ENCODE measurements around the gene AP1AR.
A peak's percentile ranks its signal among the peaks of the same experiment; 100 is the strongest.

AP1AR gene

DNA sequence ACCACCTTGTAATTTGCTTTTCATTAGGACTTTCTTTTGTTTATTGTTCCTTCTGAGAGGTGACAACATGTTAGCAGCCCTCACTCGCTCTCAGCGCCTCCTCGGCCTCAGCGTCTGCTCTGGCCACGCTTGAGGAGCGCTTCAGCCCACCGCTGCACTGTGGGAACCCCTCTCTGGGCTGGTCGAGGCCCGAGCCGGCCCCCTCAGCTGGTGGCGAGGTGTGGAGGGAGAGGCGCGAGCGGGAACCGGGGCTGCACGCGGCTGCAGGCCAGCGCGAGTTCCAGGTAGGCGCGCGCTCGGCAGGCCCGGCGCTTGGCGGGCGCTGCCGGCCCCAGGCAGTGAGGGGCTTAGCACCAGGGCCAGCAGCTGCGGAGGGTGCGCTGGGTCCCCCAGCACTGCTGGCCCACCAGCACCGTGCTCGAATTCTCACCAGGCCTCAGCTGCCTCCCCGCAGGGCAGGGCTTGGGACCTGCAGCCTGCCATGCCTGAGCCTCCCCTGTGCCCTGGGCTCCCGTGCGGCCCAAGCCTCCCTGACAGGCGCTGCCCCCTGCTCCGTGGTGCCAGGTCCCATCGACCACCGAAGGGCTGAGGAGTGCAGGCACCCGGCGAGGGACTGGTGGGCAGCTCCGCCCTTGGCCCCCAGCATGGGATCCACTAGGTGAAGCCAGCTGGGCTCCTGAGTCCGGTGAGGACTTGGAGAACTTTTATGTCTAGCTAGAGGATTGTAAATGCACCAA lies 9.2 kb upstream of the AP1AR start:
- DNase-seq: no peak

DNA sequence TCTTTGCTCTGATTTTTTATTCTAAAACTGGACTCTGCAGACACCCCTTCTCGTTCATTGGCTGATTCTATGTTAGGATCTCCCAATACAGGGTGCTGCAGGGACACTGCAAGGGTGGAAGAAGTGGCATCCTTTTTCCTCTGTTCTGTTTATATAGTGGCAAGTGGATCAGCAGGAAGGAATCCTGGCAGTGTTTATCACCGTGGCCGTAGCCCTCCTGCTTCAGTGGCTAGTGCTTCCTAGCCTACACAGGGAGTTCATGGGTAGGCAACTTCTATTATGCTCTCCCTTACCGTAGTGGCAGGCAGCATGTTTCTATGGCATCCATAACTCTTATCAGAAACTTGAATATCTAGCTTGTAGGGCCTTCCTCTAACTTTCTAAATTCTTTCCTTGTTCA lies 6.4 kb upstream of the AP1AR start:
- no peak for DNase-seq

DNA sequence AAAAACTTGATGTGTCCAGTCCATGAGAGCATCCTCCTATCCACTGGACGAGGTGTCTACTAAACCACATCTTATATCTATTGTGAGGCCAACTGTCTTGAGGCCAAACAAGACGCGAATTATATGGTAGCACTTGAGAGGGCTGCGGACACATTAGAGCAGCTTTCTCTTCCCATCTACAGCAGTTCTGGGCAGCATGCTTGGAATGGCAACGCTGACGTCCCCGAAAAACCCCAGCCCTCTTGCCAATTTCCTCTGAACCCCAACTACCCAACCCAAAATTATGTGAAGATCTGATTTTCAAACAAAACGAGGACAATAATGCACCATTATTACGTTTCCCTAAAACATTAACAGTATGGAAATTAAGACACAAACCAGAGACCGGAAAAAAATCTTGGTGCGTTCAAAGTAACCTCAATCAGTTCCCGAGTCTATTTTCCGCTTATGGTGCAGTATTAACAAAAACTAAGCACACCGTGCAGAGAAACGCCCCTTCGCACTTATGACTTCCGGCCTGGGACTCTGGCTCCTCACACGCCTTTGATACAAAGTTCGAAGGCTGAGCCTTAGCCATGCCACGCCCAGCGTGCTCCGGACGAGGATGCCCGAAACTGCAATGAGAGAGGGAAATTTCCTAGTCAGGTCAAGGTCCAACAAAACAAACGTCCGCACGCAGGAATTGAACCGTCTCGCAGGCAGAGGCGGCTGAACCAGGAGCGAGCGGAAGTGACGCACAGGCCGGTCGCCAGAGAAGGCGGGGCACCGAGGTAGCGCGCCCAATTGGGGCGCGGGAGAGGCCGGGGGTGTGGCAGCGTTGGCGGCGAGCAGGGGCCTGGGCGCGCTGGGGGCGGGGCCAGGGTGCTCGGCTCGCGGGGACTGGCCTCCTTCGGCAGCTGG lies 458 bp upstream of the AP1AR start:
- peak; percentile 82 to 85 for DNase-seq

DNA sequence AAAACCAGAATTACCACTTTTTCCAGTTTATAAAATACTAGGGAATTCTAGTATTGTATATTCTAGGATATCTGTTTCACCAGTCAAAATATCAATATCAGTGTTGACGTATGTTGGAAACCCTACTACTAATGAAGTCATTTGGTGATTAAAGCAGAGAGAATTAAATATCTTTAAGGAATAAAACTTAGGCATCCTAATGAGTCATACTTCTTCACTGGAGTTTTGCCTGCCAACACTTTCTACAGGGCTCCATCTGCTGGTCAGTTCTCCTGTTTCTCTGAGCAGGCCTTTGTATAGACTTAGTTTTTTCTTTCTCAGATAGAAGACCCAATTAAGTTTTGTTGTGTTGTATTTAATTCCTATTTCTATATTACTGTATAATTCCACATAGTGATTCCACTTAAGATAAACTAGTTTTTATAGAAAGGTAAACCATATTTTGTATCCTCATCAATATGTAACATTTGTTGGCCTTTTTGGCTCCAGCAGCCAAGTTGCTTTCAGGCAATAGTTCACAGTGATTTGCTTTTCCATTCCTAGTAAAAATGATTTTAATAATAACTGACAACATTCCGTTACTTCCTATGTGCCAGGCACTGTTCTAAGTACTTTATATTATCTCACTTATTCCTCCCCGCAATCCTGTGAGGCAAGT lies 3.5 kb downstream of the AP1AR start:
- peak in 1 of 2 experiments; percentile 30 for DNase-seq

DNA sequence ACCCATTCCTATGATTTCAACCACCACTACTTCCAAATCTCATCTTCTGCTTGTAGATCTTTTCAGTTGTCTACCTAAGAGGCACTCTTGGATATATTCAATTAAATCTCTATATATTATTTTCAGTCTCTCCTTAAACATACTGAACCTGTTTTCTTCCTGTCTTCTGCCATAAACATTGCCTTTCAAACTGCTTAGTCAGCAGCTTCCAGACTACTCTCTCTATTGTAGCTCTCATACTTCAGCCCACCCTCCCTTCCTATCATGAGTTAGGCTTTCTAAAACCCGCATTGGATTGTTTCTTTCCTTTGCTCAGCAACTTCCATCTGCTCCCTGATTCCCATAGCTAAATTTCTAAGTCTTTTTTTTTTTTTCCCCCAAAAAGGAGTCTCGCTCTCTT lies 4.5 kb downstream of the AP1AR start:
- DNase-seq: no peak

DNA sequence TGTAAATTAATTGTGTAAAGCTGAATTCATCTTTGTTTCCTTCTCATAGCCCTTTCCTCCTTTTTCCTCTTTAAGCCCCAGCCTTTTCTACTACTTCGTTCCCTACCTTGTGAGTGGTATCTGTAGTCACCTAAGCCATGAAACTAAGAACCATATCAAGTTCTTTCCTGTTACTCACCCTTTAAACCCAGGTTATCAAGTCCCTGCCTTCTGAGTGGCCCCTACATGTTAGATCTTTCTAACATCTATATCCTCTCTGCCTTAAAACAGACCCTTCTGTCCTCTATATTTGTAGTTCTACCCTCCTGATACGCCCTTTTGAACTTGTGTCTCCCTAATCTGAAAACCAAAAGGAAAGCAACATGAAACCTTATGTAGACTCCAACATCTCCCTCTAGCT lies 7.2 kb downstream of the AP1AR start:
- no peak for DNase-seq

DNA sequence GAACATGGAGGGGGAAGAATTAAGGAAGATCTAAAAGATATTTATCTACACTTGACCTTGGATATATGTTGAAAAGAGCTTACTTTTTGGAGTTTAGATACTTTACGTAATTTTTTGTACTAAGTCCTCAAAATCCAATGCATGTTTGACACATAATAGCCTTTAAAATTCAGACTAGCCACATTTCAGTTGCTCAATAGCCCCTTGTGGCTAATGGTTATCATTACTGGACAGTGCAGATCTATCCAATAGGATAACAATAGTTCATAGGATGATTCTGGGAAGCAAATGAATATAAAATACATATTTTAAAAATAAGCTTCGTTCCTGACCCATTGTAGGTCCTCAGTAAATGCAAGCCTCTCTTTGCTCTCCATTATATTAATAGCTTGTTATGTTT lies 13.8 kb downstream of the AP1AR start:
- no peak for DNase-seq

DNA sequence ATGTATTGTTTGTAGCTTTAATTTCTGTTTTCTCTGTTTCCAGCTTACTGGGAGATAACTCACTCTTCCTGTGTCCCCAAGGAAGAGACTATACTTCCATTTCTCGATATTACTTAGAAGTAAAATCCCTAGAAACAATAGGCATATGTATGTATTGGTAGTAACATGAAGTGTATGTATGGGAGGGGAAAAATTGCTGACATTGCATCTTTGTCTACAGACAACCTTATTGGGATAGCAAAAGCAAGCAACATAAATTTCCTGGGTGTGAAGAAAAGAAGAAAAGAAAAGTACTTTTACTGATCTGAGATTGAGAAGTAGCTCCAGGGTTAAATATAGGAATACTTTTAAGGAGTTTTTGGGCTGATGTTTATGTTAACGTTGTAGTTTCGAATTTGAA lies 15.4 kb downstream of the AP1AR start:
- DNase-seq: no peak

DNA sequence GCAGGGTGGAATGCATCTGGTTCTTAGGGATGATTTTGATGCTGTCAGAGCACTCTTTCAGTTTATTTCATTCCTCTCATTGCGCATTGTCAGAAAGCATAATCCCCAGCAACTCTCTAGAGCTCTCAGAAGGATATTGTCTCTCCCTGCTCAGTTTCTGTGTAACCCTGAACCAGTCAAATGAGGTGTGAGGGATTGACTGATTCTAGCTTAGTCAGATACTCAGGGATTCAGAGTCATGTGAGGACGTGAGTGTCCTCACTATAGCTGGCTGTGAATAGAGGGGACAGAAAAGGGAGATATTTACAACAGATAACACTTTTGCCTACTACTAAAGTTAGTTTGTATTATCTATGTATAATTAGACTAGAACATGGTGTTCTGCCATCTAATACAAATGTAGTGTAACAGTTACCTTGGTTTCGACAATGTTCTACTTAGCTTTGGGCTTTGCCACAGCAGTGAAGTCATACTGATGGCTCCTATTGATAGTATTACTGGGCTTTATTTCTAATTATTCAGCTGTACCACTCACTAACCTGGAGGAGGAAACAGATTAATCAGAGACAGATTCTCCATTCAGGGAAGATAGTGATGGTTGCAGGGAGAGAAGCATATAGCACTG lies 19.5 kb downstream of the AP1AR start:
- DNase-seq: no peak

DNA sequence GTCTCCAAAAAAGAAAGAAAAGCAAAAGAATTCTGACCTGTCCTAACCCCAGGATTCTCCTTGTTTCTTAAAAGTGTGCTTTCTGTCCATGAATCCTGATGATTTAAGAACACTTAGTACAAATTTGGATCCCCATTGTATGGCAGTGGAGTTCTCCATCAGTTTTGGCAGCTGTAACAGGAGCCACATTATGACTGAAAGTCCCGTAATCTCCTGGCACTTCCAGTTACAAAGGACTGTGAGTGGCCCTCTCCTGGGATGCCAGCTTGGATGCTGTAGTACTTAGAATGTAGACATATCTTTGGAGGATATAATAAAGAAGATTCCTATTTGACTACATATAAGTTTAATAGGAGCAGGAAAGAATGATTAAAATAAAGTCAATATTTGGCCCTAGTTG lies 20.6 kb downstream of the AP1AR start:
- no peak for DNase-seq

DNA sequence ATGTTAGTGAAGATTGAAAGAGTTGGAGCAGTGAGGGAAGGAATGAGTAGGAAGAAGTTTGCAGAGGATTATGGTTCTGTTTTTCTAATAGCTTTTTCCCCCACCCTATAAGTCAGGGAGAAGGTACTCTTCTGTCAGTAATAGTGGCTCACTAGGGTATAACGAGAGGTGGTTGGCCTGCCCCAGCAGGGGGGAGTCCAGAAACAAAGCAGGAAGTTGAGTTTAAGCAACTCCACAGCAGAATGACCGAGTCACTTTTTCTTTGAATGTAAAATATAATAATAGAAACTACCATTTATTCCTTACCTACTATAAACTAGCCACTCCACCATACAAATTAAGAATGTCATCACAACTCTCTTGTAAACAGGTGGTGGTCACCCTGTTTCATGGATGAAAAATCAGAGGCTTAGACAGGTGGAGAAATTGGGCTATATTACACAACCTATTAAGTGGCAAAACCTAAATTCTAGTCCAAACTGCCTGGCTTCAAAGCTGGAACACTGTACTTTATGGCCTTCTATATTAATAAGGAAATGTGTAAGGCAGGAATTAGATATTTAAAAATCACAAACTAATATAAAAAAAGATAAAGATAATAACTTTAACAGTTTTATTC lies 21.9 kb downstream of the AP1AR start:
- no peak for DNase-seq

DNA sequence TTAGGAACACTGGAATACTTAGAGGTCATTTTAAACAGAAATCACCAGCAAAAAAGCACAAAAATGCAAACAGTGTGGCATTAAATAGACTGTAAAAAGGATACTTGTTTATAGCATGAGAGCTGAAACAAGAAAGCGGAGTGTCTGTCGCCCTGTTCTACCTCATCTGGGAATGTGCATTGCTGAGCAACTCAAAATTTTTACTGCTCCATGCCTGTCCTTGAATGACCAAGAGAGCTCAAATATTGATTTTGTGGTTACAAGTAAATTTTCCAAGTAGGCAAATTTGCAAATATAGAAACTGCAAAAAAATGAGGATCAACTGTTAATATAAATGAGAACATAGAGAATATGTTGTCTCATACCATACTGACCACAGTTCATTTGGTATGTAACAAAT lies 25.5 kb downstream of the AP1AR start:
- DNase-seq: no peak

DNA sequence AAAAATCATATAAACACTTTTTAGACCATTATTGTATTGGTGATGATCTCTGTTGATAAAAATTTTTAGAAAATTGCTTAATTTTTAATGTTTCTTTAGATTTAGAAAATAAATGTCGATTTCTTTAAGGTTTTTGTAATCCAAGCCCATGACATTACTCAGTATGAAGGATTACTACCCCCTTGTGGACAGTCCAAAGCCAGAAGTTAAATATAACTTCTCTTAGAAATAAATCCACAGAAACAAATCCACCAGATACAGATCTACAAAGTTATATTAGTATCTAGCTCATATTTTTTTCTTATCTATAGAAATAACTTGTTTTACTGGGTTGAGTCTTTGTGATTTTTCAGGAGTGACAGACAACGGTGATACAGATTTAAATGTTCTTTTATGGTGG lies 35.2 kb downstream of the AP1AR start:
- no peak for DNase-seq

DNA sequence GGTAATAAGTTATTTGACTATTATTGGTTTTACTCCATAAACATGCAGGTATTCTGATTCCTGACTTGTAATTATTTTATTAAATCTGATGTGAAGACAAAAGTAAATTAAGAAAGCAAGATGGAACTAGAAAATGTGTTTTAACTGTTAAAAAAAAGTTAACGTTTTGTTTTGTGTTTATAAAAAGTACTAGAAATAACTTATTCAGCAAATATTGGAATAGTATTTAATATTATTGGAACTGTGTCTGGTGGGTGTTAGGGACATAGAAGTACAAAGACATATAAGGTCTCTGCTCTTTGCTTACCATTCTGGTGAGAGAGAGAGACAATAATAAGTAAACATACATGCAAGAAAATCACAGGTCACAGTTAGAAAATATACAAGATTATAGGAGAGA lies 38.5 kb downstream of the AP1AR start:
- no peak for DNase-seq

DNA sequence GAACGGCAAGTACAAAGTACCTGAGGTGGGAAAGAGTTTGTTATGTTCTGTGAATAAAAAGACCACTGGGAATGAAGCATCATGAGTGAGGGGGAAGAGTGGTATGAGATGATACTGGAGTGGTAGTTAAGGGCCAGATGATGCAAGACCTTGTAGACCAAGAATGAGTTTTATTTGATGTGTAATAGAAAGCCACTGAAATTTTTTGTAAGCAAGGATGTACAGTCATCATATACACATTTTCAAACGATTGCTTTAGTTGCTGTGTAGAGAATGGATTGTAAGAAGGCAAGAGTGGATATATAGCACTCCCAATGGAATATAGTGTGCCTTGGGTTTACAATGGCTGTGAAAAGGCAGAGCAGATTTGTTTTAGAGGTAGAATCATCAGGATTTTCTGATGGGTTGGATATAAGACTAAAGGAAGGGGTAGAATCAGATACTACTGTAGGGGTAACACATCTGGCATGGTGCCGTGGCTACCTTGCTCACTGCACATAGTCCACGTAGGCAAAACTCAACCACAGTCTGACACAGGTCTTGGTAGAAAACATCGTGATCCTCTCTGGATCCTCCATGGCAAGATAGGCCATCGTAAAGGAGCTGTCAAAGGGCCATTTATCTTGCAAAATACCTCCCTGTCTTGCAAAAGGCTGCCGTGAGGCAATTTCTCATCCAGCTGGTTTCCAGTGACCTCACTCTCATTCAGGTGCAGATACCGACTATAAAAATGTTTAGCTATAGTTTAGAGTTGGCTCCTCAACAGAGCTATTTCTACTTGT lies 39.2 kb downstream of the AP1AR start:
- DNase-seq: no peak

DNA sequence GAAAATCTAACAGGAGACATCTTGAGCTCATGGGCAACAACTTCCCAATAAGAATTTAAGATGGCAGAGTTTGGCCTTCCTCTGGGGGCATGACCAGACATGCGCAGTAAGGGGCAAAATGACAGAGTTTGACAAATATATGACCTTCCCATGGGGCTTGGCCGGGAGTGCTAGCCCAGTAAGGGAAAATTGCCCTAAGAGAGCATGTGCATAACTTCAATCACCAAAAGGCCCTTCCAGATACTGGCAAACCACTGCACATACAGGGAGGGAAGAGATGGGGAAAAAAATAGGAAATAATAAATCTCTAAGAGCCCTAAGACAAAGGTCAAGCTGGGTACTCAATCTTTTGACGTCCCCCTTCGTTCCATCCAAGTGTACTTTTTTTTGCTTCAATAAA lies 40.7 kb downstream of the AP1AR start:
- no peak for DNase-seq

DNA sequence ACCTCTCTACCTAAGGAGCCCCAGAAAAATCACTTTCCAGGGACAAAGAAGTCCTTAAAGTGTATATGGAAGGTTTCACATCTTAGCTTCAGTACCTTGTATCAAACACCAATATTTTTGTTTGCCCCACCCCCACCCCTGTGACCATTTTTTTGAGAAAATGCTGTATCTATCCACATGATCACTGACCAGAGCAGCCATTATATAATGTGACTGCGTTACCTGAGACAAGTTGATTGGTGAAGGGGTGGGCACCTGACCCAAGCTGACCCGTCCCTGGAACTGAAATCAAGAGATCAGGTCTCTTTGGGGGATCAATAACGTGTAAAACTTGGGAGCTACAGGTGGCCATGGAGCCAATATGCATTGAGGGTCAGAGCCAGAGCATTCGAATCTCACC lies 43.4 kb downstream of the AP1AR start:
- DNase-seq: no peak

DNA sequence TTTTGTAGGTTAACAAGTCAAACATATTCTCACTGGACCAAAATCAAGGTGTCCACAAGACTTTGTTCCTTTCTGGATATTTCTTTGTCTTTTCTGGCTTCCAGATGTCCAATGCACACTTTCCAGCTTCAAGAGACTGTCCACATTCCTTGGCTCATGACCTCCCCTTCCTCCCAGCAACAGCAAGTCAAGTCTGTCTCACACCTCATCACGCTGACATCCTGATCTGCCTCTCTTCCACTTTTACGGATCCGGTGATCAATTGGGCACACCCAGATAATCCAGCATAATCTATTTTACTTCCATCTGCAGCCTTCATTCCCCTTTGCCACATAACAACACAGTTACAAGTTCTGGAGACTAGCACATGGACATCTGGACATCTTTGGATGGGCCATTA lies 44.5 kb downstream of the AP1AR start:
- no peak for DNase-seq

DNA sequence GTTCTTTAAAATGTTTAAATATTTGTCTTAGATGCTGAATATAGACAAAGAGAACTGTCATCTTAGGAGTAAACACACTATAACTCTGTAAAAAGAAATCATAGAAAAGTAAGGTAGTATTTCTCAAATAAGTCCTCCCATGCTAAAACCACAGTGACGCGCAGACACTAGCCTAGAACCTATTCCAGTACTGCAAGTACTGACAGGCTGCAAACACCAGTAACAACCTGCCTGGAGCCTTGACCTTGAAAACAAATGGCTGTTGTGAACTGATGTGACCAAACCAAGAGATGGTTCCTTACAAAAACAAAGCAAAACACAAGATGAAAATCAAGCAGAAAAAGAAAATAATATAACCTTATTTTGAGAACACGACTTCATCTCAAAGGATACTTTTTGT lies 45.6 kb downstream of the AP1AR start:
- DNase-seq: no peak

DNA sequence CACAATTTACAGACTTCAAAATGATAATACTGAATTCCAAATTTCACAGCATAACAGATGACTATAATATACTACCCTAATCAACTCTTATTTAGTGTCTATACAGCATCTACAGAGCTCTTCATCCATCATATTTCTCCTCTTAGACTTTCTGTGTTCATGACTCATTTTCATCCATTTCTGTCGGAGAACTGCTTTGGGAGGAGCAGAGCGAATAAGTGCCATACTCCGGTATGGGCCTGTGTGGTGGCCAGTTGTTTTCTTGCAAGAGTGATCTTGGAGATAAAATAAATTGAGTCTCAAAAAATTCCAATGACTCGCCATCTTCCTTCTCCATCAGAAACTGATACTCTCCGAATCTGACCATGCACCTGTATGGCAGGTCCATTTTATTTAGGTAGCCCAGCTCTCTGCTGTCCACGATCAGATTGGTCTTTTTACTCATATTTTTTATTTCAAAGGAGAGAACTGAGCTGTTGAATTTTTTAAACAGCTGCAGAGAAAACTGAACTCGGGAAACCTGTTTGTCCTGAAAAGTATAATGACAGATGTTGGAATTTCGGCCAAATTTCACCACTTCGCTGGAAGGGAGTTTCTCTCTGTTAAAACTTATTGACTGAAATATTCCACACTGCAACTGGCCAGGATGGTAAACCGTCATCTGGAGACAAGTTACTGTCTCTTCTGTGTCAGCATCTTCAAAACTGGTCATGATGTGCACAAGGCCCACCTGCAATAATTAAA lies 46.3 kb downstream of the AP1AR start:
- DNase-seq: no peak

Data from SHP77 (cell line).